Lower leg skin (tissue), 3 donors: ENCODE measurements around the gene PLP2.

Source experiments
- POLR2A ChIP-seq, 2 donors: fragments of 450-650 bp; IDR thresholded peaks; one replicate each; pipeline ENCODE4 v1.6.1; 2016 to 2017; ENCODE audit warnings: antibody characterized with exemption in 2 of 2, mild to moderate bottlenecking in 1 of 2, moderate library complexity in 1 of 2
- TF ChIP-seq, protein P1 (sequence below), 3 donors: fragments of 450-650 bp; IDR thresholded peaks; one replicate each; pipeline ENCODE4 v1.5.1; 2016; ENCODE audit warnings: antibody characterized with exemption in 3 of 3, mild to moderate bottlenecking in 3 of 3, moderate library complexity in 2 of 3

DNA sequence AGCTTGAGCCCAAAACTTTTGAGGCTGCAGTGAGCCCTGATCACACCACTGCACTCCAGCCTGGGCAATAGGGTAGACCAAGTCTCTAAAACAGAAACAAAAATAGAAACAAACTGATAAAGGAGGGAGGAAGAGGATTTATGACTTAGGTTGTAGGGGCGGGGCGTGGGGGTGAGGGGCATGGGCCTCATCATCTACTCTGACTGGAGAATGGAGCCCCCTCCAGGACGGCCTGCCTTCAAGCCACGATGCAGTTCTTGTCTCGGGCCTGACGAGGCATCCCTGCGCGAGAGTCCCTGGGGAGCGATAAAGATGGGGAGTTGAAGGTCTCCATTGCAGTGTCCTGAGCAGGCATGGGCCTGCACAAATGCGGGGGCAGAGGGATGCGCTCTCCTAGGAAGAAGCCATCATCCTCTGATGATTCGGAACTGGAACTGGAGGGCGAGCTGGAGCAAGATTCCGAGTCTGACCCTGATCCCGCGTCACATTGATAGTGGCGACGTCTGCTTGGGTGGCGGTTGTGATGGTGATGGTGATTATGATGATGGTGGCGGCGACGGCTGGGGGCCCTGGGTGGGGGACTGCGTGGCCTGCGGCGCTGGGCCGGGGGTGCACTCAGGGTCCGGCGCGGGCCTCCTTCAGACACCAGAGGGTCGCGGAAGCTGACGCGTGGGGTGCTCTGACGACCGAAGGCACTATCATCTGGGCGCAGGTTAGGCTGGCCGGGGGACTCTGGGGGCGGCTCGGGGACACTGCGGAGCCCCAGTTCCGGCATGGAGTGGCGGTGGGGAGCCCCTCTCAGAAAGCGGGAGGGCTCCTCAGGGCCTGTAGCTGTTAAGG, 4.0 kb downstream of the PLP2 start:
- TF ChIP-seq, protein P1, sequence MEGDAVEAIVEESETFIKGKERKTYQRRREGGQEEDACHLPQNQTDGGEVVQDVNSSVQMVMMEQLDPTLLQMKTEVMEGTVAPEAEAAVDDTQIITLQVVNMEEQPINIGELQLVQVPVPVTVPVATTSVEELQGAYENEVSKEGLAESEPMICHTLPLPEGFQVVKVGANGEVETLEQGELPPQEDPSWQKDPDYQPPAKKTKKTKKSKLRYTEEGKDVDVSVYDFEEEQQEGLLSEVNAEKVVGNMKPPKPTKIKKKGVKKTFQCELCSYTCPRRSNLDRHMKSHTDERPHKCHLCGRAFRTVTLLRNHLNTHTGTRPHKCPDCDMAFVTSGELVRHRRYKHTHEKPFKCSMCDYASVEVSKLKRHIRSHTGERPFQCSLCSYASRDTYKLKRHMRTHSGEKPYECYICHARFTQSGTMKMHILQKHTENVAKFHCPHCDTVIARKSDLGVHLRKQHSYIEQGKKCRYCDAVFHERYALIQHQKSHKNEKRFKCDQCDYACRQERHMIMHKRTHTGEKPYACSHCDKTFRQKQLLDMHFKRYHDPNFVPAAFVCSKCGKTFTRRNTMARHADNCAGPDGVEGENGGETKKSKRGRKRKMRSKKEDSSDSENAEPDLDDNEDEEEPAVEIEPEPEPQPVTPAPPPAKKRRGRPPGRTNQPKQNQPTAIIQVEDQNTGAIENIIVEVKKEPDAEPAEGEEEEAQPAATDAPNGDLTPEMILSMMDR (IDR thresholded peaks at IDR 0.05): no peak
- no peak for TF ChIP-seq POLR2A (IDR thresholded peaks at IDR 0.05)
